Measurements from ENCODE around the gene REG4. TPM values are rescaled to one million over a fixed set of nuclear protein-coding genes. Genes with fewer than 3 reads are reported as not detected.

Gene REG4
- total RNA-seq, 6 experiments from 2014 or later: not detected

DNA sequence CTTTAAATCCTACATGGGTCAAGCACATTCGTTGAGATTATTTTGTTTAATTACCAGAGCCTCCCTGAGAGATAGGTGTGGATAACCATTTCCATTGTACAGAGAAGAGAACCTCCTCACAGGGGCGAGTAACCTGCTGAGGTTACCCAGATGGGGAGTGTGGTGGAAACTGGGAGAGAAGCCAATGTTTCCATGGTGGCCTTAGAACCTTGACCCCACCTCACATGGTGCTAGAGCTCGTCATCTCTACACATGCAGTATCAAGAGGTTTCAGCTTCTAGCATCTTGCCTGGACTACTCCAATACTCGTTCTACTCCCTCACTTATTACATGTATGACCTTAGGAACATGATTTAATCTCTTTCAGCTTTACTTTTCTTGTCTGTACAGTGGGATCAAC, 4.8 kb downstream of the REG4 start:
- H3K27me3 Mint-ChIP-seq (ENCODE audit: insufficient read depth): peaks cover 49% of the 10 kb centered on the region

DNA sequence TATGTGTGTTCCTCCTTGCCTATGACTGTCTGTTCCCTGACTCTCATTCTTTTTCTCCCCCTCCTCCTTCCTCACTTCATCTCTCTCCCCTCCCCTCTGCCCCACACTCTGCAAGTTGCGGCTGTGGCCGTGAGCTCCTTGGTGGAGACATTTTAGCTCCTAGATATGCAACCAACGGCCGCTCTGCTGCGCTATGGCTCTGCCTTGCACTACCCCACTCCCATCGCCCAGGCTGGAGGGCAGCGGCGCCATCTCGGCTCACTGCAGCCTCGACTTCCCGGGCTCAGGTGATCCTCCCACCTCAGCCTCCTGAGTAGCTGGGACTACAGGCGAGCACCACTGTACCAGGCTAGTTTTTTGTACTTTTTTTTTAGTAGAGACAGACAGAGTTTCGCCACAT, 5.5 kb downstream of the REG4 start:
- Mint-ChIP-seq H3K4me3 (no peak overlapping the region), H3K27me3 (ENCODE audit: insufficient read depth) (peaks cover 47% of the 10 kb centered on the region), H3K9me3 (no peaks in the 10 kb centered on the region), H3K27ac (no peak overlapping the region), H3K4me1 (ENCODE audit: low read depth) (peaks cover 5% of the 10 kb centered on the region; the same call in 1 of the 2 replicates), H3K36me3 (ENCODE audit: low read depth) (no peaks in the 10 kb centered on the region)
- no peak for DNase-seq
- TF ChIP-seq, protein P1, sequence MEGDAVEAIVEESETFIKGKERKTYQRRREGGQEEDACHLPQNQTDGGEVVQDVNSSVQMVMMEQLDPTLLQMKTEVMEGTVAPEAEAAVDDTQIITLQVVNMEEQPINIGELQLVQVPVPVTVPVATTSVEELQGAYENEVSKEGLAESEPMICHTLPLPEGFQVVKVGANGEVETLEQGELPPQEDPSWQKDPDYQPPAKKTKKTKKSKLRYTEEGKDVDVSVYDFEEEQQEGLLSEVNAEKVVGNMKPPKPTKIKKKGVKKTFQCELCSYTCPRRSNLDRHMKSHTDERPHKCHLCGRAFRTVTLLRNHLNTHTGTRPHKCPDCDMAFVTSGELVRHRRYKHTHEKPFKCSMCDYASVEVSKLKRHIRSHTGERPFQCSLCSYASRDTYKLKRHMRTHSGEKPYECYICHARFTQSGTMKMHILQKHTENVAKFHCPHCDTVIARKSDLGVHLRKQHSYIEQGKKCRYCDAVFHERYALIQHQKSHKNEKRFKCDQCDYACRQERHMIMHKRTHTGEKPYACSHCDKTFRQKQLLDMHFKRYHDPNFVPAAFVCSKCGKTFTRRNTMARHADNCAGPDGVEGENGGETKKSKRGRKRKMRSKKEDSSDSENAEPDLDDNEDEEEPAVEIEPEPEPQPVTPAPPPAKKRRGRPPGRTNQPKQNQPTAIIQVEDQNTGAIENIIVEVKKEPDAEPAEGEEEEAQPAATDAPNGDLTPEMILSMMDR (IDR thresholded peaks at IDR 0.05): no peak

More for the DNA sequence above, 4.8 kb downstream of the REG4 start:
- H3K27ac Mint-ChIP-seq: no peak overlapping the region
- H3K9me3 Mint-ChIP-seq: no peaks in the 10 kb centered on the region
- DNase-seq: no peak
- no peaks in the 10 kb centered on the region for H3K36me3 Mint-ChIP-seq (ENCODE audit: low read depth)
- TF ChIP-seq, protein P1 (IDR thresholded peaks at IDR 0.05): no peak
- H3K4me3 Mint-ChIP-seq: no peak overlapping the region
- H3K4me1 Mint-ChIP-seq (ENCODE audit: low read depth): peaks cover 5% of the 10 kb centered on the region; the same call in 1 of the 2 replicates

DNA sequence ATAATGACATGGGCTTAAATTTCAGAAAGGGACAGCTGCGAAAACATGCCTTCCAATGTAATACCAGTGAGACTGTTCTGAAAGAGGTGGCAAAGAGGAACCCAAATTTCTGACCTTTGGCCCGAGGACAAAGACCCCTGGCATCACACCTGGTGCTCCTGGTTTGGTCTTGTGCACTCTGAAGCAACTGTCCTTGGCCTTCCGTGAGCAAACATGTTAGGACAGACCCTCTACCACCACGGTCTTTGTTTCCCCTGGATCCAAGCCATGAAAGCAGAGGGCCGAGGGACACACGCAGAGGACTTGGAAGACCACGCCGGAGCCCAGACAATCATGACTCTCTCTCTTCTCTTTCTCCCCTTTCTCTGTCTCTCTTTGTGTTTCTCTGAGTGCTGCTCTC, 6.0 kb downstream of the REG4 start:
- H3K36me3 Mint-ChIP-seq (ENCODE audit: low read depth): no peaks in the 10 kb centered on the region
- peaks cover 5% of the 10 kb centered on the region; the same call in 1 of the 2 replicates for H3K4me1 Mint-ChIP-seq (ENCODE audit: low read depth)
- H3K27me3 Mint-ChIP-seq (ENCODE audit: insufficient read depth): peaks cover 47% of the 10 kb centered on the region
- no peak for DNase-seq
- H3K9me3 Mint-ChIP-seq: no peaks in the 10 kb centered on the region
- no peak overlapping the region for H3K4me3 Mint-ChIP-seq
- TF ChIP-seq, protein P1 (IDR thresholded peaks at IDR 0.05): no peak
- no peak overlapping the region for H3K27ac Mint-ChIP-seq

DNA sequence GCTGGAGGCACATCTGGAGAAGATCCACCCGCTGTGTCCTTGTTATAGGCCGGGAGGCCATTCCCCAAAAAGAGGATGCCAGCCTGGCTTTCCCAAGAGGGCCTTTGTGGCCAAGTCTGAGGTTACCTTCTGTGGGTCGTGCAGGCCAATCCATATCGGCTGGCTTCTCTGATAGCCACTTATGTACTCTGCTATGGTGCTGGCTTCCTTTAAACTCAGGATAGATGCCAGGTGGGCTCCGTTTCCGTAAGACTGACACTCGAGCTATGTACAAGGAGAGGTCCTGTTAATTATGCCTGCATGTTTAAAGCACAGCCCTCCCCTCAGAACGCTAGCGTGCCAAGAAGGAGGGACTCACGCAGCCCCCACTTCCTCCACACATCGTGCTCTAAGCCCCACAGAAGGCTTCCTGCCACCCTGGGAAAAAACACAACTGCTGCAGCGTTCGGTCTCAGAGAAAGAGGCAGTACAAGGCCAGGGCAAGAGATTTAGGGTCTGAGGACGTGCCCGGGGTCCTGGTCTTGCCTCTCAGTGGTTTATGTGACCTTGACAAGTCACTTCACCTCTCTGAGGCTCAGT, 11.6 kb downstream of the REG4 start:
- Mint-ChIP-seq H3K9me3 (no peaks in the 10 kb centered on the region), H3K36me3 (ENCODE audit: low read depth) (no peaks in the 10 kb centered on the region)

DNA sequence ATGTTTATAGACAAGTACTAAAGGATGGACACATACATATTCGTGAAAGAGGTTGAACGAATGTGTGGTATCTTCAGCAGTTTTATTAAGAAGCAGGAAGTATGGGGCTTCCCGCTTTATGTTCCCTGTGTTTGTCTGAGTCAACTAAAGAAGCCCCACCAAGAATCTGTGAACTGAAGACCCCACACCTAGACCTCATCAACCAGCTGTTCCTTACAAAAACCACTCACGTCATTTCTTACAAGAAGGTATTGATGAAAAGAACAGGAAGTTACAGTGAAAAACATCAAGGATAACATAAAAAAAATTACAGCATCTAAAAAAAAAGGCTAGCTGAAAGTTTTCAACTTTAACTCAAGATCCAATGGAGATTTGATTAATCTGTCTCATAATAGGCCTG, 12.3 kb downstream of the REG4 start:
- Mint-ChIP-seq H3K36me3 (ENCODE audit: low read depth) (no peaks in the 10 kb centered on the region), H3K27ac (no peak overlapping the region), H3K27me3 (ENCODE audit: insufficient read depth) (peaks cover 38% of the 10 kb centered on the region), H3K4me1 (ENCODE audit: low read depth) (no peaks in the 10 kb centered on the region), H3K9me3 (no peaks in the 10 kb centered on the region), H3K4me3 (no peak overlapping the region)
- no peak for DNase-seq
- TF ChIP-seq, protein P1 (IDR thresholded peaks at IDR 0.05): no peak

More for the DNA sequence above, 11.6 kb downstream of the REG4 start:
- DNase-seq: no peak
- H3K4me3 Mint-ChIP-seq: no peak overlapping the region
- TF ChIP-seq, protein P1 (IDR thresholded peaks at IDR 0.05): no peak
- H3K27ac Mint-ChIP-seq: no peak overlapping the region
- no peaks in the 10 kb centered on the region for H3K4me1 Mint-ChIP-seq (ENCODE audit: low read depth)
- H3K27me3 Mint-ChIP-seq (ENCODE audit: insufficient read depth): peaks cover 38% of the 10 kb centered on the region
